H1 (cell line): ENCODE data around the gene MPEG1. TPM values are rescaled to one million over a fixed set of nuclear protein-coding genes. Genes with fewer than 3 reads are reported as not detected.

ENCODE experiments used
- CTCF ChIA-PET: fragments of 300-600 bp; sonication (Branson Sonifier 250); formaldehyde crosslinking; loops from one replicate; lab custom pipeline; 2021; ENCODE audit not compliant: partially characterized antibody; lab: Charles Lee
- POLR2A ChIA-PET: fragments of 300-600 bp; sonication (Branson Sonifier 250); formaldehyde crosslinking; loops from one replicate; lab custom pipeline; 2021; ENCODE audit warnings: inconsistent platforms; ENCODE audit not compliant: partially characterized antibody; lab: Charles Lee
- DNase-seq, 2 experiments: peaks; one replicate each; pipeline versions ENCODE4 v3.0.0 to v3.0.0-alpha.2; 2010 to 2022; ENCODE audit warnings: low spot score in 2 of 2, low read depth in 1 of 2, mixed read lengths in 1 of 2
- FAIRE-seq: peaks from 2 replicates; lab custom pipeline; 2011; peaks lifted over from hg19 to GRCh38; lab: Jason Lieb, UNC
- H2AFZ ChIP-seq: 2 replicates; pipeline ENCODE4 v1.8.1; 2012; ENCODE audit warnings: low read length, inconsistent platforms
- H2AK5ac ChIP-seq: 2 replicates; pipeline ENCODE4 v1.6.1; 2013; ENCODE audit warnings: low read depth, low read length
- H2BK120ac ChIP-seq: replicated peaks from 2 replicates; pipeline ENCODE3; 2013; ENCODE audit warnings: low read depth, low read length, inconsistent platforms
- H2BK12ac ChIP-seq: 2 replicates; pipeline ENCODE4 v1.6.1; 2013; ENCODE audit warnings: low read depth, low read length
- H2BK15ac ChIP-seq: 2 replicates; pipeline ENCODE4 v1.6.1; 2013; ENCODE audit warnings: low read length
- H2BK20ac ChIP-seq: 2 replicates; pipeline ENCODE4 v1.6.1; 2013; ENCODE audit warnings: low read length
- H2BK5ac ChIP-seq: 2 replicates; pipeline ENCODE4 v1.6.1; 2013; ENCODE audit warnings: low read depth, low read length
- H3K14ac ChIP-seq: 2 replicates; pipeline ENCODE4 v1.6.1; 2013; ENCODE audit warnings: inconsistent platforms; ENCODE audit not compliant: insufficient read length
- H3K18ac ChIP-seq: 2 replicates; pipeline ENCODE4 v1.6.1; 2013; ENCODE audit warnings: low read length; ENCODE audit errors: extremely low read depth
- H3K23ac ChIP-seq: 2 replicates; pipeline ENCODE4 v1.6.1; 2013; ENCODE audit warnings: inconsistent platforms; ENCODE audit not compliant: insufficient read length
- H3K23me2 ChIP-seq: 2 replicates; pipeline ENCODE4 v1.6.1; 2013; ENCODE audit warnings: low read depth, low read length
- H3K27ac ChIP-seq: 2 replicates; pipeline ENCODE4 v1.6.1; 2011; ENCODE audit warnings: low read depth, low read length, inconsistent platforms
- H3K27me3 ChIP-seq, 4 experiments: replicated peaks in 1 of 4; 1 replicate in 1 of 4; 2 replicates in 3 of 4; pipeline versions ENCODE4 v1.6.1 to v1.8.1; 2011 to 2013; ENCODE audit warnings: low read length in 3 of 4, mild to moderate bottlenecking in 3 of 4, inconsistent platforms in 2 of 4, mixed read lengths in 2 of 4, moderate library complexity in 1 of 4; ENCODE audit not compliant: control insufficient read depth in 3 of 4, insufficient read depth in 3 of 4; ENCODE audit errors: extremely low read depth in 1 of 4
- H3K36me3 ChIP-seq, 4 experiments: 2 replicates each; pipeline versions ENCODE4 v1.6.1 to v1.8.1; 2011 to 2013; ENCODE audit warnings: mild to moderate bottlenecking in 4 of 4, low read length in 3 of 4, moderate library complexity in 2 of 4, control low read depth in 1 of 4, inconsistent platforms in 1 of 4; ENCODE audit not compliant: insufficient read depth in 4 of 4, control insufficient read depth in 2 of 4
- H3K4ac ChIP-seq: replicated peaks from 2 replicates; pipeline ENCODE3; 2013; ENCODE audit warnings: low read length, low read depth, mixed read lengths, inconsistent platforms; ENCODE audit not compliant: insufficient read length
- H3K4me1 ChIP-seq, 4 experiments: replicated peaks in 1 of 4; 1 replicate in 1 of 4; 2 replicates in 3 of 4; pipeline versions ENCODE4 v1.6.1 to v1.8.1; 2011 to 2013; ENCODE audit warnings: low read length in 3 of 4, inconsistent platforms in 2 of 4, mixed read lengths in 1 of 4; ENCODE audit not compliant: insufficient read depth in 4 of 4, control insufficient read depth in 3 of 4
- H3K4me2 ChIP-seq, 2 experiments: 2 replicates each; pipeline versions ENCODE4 v1.6.1 to v1.8.1; 2011 to 2013; ENCODE audit warnings: low read depth in 2 of 2, low read length in 2 of 2, control low read depth in 1 of 2, inconsistent platforms in 1 of 2, mild to moderate bottlenecking in 1 of 2; ENCODE audit not compliant: insufficient read depth in 1 of 2
- H3K4me3 ChIP-seq, 4 experiments: fragments of 200-600, 300-600 bp in 1 of 4; sonication (generic), shearing (Covaris generic), sonication (Bioruptor Twin) in 1 of 4; 2 replicates each; pipeline versions ENCODE4 v1.5.1 to v1.8.1; 2011 to 2016; ENCODE audit warnings: low read length in 4 of 4, low read depth in 3 of 4, control low read depth in 2 of 4, inconsistent platforms in 2 of 4, mild to moderate bottlenecking in 2 of 4, mixed read lengths in 1 of 4, moderate library complexity in 1 of 4; ENCODE audit not compliant: insufficient read depth in 2 of 4; ENCODE audit errors: extremely low read depth in 1 of 4
- H3K56ac ChIP-seq: replicated peaks from 2 replicates; pipeline ENCODE3; 2013; ENCODE audit warnings: low read depth, mild to moderate bottlenecking, mixed read lengths, low read length, inconsistent platforms; ENCODE audit not compliant: insufficient read length
- H3K79me1 ChIP-seq: 2 replicates; pipeline ENCODE4 v1.6.1; 2013; ENCODE audit warnings: low read depth, low read length, control low read depth
- H3K79me2 ChIP-seq, 2 experiments: 2 replicates each; pipeline versions ENCODE4 v1.6.1 to v1.8.1; 2012 to 2013; ENCODE audit warnings: low read length in 2 of 2, mild to moderate bottlenecking in 2 of 2, inconsistent platforms in 1 of 2; ENCODE audit not compliant: insufficient read depth in 2 of 2, control insufficient read depth in 1 of 2
- H3K9ac ChIP-seq, 4 experiments: replicated peaks in 1 of 4; 1 replicate in 1 of 4; 2 replicates in 3 of 4; pipeline versions ENCODE4 v1.6.1 to v1.8.1; 2011 to 2013; ENCODE audit warnings: low read depth in 3 of 4, low read length in 3 of 4, control low read depth in 2 of 4, mild to moderate bottlenecking in 2 of 4, moderate library complexity in 2 of 4, inconsistent platforms in 1 of 4; ENCODE audit errors: extremely low read depth in 1 of 4
- H3K9me3 ChIP-seq, 2 experiments: 2 replicates each; pipeline versions ENCODE4 v1.6.1 to v1.8.1; 2012 to 2013; ENCODE audit warnings: mild to moderate bottlenecking in 2 of 2, moderate library complexity in 2 of 2, control low read depth in 1 of 2, inconsistent platforms in 1 of 2, low read depth in 1 of 2, low read length in 1 of 2, mixed read lengths in 1 of 2; ENCODE audit not compliant: insufficient read depth in 2 of 2
- H4K20me1 ChIP-seq, 2 experiments: replicated peaks in 1 of 2; 2 replicates each; pipeline versions ENCODE3 to v1.8.1; 2011 to 2013; ENCODE audit warnings: inconsistent platforms in 2 of 2, low read length in 2 of 2, mild to moderate bottlenecking in 1 of 2; ENCODE audit not compliant: insufficient read depth in 2 of 2, control insufficient read depth in 1 of 2
- H4K5ac ChIP-seq: 2 replicates; pipeline ENCODE4 v1.6.1; 2013; ENCODE audit warnings: low read length, low read depth, mixed read lengths, inconsistent platforms; ENCODE audit not compliant: insufficient read length
- H4K8ac ChIP-seq: 2 replicates; pipeline ENCODE4 v1.8.0; 2013; ENCODE audit warnings: mild to moderate bottlenecking, moderate library complexity, low read length, inconsistent platforms; ENCODE audit not compliant: insufficient read depth; ENCODE audit errors: extremely low read depth
- H4K91ac ChIP-seq: replicated peaks from 2 replicates; pipeline ENCODE3; 2013; ENCODE audit warnings: low read length, mixed read lengths, inconsistent platforms; ENCODE audit not compliant: insufficient read length
- CEBPB ChIP-seq: IDR thresholded peaks from 2 replicates; pipeline ENCODE4 v1.6.1; 2012; ENCODE audit warnings: low read depth, low read length
- KDM5A ChIP-seq: fragments of 200-600 bp; IDR thresholded peaks from 2 replicates; pipeline ENCODE4 v1.7.1; 2012; ENCODE audit warnings: mild to moderate bottlenecking, low read length, inconsistent platforms, mixed read lengths
- RAD21 ChIP-seq, 2 experiments: IDR thresholded peaks in 1 of 2; conservative IDR thresholded peaks in 1 of 2; 2 replicates each; pipeline ENCODE4 v1.6.1; 2011; ENCODE audit warnings: low read depth in 2 of 2, low read length in 2 of 2, improper control_type of control experiment in 1 of 2, inconsistent platforms in 1 of 2, mild to moderate bottlenecking in 1 of 2, moderate library complexity in 1 of 2
- TEAD4 ChIP-seq: IDR thresholded peaks from 2 replicates; pipeline ENCODE4 v1.6.1; 2012; ENCODE audit warnings: low read depth, low read length, inconsistent platforms, mixed read lengths
- WGBS, 2 experiments: shearing (Covaris generic) in 1 of 2; methylation state at CpG; one replicate each; pipeline versions ENCODE4 v1.1.6 to v1.1.7; 2013 to 2015; ENCODE audit warnings: low lambda C conversion rate in 2 of 2, mixed read lengths in 2 of 2, inconsistent platforms in 1 of 2, low coverage in 1 of 2, missing lambda C conversion rate in 1 of 2; ENCODE audit not compliant: insufficient replicate concordance in 2 of 2, insufficient coverage in 1 of 2, insufficient read length in 1 of 2; ENCODE audit errors: extremely low coverage in 1 of 2, missing lambda C conversion rate in 1 of 2; 5-methylcytosine and 5-hydroxymethylcytosine counted together
- polyA plus RNA-seq, 7 experiments: library from polyadenylated mRNA; depleted of rRNA in 3 of 7; stranded (reverse) in 5 of 7; unstranded in 2 of 7; fragments of >200 nt in 5 of 7; fragments of 200-250 nt in 2 of 7; gene quantifications; 1 replicate in 5 of 7; 2 replicates in 1 of 7; 4 replicates in 1 of 7; pipeline versions ENCODE4 v1.2.1 to v1.2.3, GENCODE V29; 2011 to 2013; ENCODE audit warnings: missing spikeins in 2 of 7, mixed read lengths in 2 of 7
- total RNA-seq: library from RNA; stranded (reverse); fragmentation: NEBNext Ultra II Directional; extraction: Animal tissue kit (Norgen Biotek cat#: 25700); gene quantifications from 2 replicates; pipeline ENCODE4 v1.2.1, GENCODE V29; 2021
- TF ChIP-seq, protein P1 (sequence below), 3 experiments: IDR thresholded peaks; 1 replicate in 2 of 3; 2 replicates in 1 of 3; pipeline versions ENCODE4 v1.5.1 to v1.6.1; 2011; ENCODE audit warnings: low read length in 3 of 3, mild to moderate bottlenecking in 3 of 3, inconsistent platforms in 2 of 3, low read depth in 1 of 3, moderate library complexity in 1 of 3; ENCODE audit not compliant: insufficient read depth in 1 of 3; ENCODE audit errors: control extremely low read depth in 1 of 3

MPEG1 gene
- total and polyA plus RNA-seq, 2 of the 8 experiments (the other 6 are each of a cell fraction or from before 2014, with no cell fraction given), result not detected

GRCh38 chr11:59207988-59208451, 4.7 kb downstream of the MPEG1 start:
- no peak for TF ChIP-seq CEBPB
- TF ChIP-seq, protein P1, sequence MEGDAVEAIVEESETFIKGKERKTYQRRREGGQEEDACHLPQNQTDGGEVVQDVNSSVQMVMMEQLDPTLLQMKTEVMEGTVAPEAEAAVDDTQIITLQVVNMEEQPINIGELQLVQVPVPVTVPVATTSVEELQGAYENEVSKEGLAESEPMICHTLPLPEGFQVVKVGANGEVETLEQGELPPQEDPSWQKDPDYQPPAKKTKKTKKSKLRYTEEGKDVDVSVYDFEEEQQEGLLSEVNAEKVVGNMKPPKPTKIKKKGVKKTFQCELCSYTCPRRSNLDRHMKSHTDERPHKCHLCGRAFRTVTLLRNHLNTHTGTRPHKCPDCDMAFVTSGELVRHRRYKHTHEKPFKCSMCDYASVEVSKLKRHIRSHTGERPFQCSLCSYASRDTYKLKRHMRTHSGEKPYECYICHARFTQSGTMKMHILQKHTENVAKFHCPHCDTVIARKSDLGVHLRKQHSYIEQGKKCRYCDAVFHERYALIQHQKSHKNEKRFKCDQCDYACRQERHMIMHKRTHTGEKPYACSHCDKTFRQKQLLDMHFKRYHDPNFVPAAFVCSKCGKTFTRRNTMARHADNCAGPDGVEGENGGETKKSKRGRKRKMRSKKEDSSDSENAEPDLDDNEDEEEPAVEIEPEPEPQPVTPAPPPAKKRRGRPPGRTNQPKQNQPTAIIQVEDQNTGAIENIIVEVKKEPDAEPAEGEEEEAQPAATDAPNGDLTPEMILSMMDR (IDR thresholded peaks at IDR 0.05; ENCODE audit: control extremely low read depth in 1 of 3, insufficient read depth in 1 of 3, low read depth in 1 of 3, low read length in 3 of 3), result peak in 2 of 3 experiments; percentile 64 to 67; a peak in 3 of 4 replicates
- TF ChIP-seq RAD21 (IDR thresholded peaks at IDR 0.05 in 1 of 2, conservative IDR thresholded peaks at IDR 0.05 in 1 of 2; ENCODE audit: low read depth in 2 of 2, low read length in 2 of 2), result peak; percentile 68 to 69
- TF ChIP-seq TEAD4, result 0 out of 2 replicates have a peak, but pooled peaks have one; percentile 27
- TF ChIP-seq KDM5A, result no peak
- TF ChIP-seq, all 59 proteins: peak for 3
- 44% methylated on average over 5 of the region's 5 CpGs; no CpG with 5 or more reads in 1 of the 2 experiments for WGBS, 2 experiments
- no peak overlapping the region for H4K5ac ChIP-seq
- H3K79me2 ChIP-seq, result no peaks in the 10 kb centered on the region
- H4K20me1 ChIP-seq, result no peaks in the 10 kb centered on the region
- H3K4me2 ChIP-seq, result no peak overlapping the region
- H3K56ac ChIP-seq, result no peak overlapping the region
- no peak overlapping the region for H2AK5ac ChIP-seq
- no peak overlapping the region for H4K8ac ChIP-seq
- H3K9me3 ChIP-seq, result no peaks in the 10 kb centered on the region
- H3K4me3 ChIP-seq, result no peak overlapping the region
- no peak overlapping the region for H3K18ac ChIP-seq
- no peak overlapping the region for H4K91ac ChIP-seq
- peaks cover 0 to 2% (median 0%) of the 10 kb centered on the region in 4 experiments; a peak in 1 of 7 replicates for H3K4me1 ChIP-seq
- CTCF ChIA-PET, result interaction anchor here (1.0 to 8.2 kb wide), 7 partner anchors 12 to 223 kb away, joined by 3 to 141 read pairs (median 8); no protein-coding TSS in a partner anchor
- H3K23ac ChIP-seq, result no peak overlapping the region
- no peak overlapping the region for H3K4ac ChIP-seq
- no peak overlapping the region for H2BK20ac ChIP-seq
- H2BK5ac ChIP-seq, result no peak overlapping the region
- no peak overlapping the region for H3K27ac ChIP-seq
- no peaks in the 10 kb centered on the region for H3K79me1 ChIP-seq
- no peak overlapping the region for H3K9ac ChIP-seq
- no peak for FAIRE-seq
- no peak for DNase-seq
- no peak overlapping the region for H2BK120ac ChIP-seq
- H3K14ac ChIP-seq, result no peak overlapping the region
- POLR2A ChIA-PET, result no interaction called here
- H3K23me2 ChIP-seq, result no peaks in the 10 kb centered on the region
- H2AFZ ChIP-seq, result no peak overlapping the region
- H3K27me3 ChIP-seq, result no peaks in the 10 kb centered on the region
- H3K36me3 ChIP-seq, result peaks cover 0 to 14% (median 7%) of the 10 kb centered on the region in 4 experiments; a peak in 3 of 8 replicates
- no peak overlapping the region for H2BK15ac ChIP-seq
- H2BK12ac ChIP-seq, result no peak overlapping the region
